Measurements from ENCODE around the gene CNOT1.

Gene CNOT1

GRCh38 chr16:58518980-58519368 is 110.7 kb downstream of the CNOT1 start:
- no peak for DNase-seq (ENCODE audit: low read depth in 2 of 3, low spot score in 2 of 3)

DNA sequence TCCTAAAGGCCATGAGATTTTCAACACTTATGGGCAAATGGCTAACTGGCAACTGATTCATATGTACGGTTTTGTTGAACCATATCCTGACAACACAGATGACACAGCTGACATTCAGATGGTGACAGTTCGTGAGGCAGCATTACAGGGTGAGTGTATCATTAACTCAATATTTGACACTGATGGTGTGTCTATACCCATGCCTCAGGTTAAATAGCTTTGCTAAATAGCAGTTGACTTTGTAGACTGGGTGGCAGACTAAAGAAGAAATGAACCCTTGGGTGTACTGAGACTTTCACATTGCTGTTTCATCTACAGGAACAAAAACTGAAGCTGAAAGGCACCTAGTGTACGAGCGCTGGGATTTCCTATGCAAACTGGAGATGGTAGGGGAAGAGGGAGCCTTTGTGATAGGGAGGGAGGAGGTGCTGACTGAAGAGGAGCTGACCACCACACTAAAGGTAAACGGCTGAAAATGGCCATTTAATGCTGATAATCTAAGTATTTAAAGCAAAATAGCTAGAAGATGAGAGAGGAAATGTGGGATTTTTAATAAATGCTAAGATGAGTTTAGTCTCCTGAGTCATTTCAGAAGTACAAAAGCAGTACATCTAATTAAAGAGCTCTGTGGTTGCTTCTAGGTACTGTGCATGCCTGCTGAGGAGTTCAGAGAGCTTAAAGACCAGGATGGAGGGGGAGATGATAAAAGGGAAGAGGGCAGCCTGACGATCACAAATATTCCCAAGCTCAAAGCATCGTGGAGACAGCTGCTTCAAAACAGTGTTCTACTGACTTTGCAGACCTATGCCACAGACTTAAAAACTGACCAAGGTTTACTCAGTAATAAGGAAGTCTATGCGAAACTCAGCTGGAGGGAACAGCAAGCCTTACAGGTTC is 111.3 kb downstream of the CNOT1 start:
- no peak for DNase-seq (ENCODE audit: low read depth in 2 of 3, low spot score in 2 of 3)

DNA sequence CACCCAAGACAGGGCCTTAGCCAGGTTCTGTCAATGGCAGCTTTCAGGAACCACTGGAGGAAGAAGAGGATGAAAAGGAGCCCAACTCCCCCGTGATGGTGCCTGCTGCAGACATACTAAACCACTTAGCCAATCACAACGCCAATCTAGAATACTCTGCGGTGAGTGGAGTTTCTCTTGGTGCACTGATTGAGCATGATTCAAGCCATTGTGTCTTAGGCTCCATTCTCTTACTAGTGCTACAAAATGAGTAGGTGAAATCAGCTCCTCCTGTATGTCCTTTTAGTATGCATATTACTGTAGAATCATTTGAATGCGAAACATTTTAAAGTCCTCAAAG is 112.9 kb downstream of the CNOT1 start:
- DNase-seq (ENCODE audit: low read depth in 2 of 3, low spot score in 2 of 3), result no peak

DNA sequence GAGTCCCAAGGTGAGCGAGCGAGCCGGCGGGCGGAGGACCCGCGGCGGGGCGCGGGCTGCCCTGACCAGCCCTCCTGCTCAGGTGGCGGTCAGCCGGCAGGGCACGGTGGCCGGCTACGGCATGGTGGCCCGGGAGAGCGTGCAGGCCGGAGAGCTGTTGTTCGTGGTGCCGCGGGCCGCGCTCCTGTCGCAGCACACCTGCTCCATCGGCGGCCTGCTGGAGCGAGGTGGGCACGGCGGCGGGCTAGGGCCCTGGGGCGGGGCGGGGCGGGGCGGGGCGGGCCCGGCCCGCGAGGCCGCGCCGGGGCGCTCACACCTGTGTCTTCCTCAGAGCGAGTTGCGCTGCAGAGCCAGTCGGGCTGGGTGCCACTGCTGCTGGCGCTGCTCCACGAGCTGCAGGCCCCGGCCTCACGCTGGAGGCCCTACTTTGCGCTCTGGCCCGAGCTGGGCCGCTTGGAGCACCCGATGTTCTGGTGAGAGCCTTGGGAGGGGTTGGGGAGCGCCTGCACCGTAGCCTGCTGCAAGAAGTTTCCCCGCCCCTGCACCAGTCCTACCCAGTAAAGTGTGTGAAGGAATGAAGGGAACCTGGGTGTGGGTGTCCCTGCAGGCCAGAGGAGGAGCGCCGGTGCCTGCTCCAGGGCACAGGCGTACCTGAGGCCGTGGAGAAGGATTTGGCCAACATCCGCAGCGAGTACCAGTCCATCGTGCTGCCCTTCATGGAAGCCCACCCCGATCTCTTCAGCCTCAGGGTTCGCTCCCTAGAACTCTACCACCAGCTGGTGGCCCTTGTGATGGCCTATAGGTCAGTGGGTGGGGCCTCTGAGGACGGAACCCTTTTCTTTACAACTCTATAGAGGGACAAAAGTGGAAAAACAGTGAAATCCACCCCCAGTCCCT is 113.5 kb downstream of the CNOT1 start:
- no peak for DNase-seq (ENCODE audit: low read depth in 2 of 3, low spot score in 2 of 3)

- DNase-seq (ENCODE audit: low read depth in 2 of 3, low spot score in 2 of 3), result peak in 2 of 3 experiments; percentile 63 to 64
Observed at GRCh38 chr16:58515125-58515870, 114.3 kb downstream of the CNOT1 start, which contains the start of gene SETD6. Gene SETD6 (plus strand): TSS chr16:58515517. CDS start chr16:58515538, 21 bp downstream.

DNA sequence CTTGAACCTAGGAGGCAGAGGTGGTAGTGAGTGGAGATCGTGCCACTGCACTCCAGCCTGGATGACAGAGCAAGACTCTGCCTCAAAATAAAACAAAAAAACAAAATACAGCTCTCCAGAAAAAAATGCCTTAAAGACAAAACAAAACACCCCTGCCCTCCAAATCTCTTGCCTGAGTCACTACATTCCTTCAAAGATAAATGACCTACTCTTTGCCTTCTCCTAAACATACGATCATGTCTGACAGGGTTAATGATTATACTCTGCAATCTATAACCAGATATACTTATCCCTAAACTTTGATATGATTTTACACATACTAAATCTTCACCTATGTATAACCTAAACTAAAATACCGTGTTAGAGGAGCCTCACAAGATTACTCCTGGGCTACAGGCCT is 115.8 kb downstream of the CNOT1 start:
- no peak for DNase-seq (ENCODE audit: low read depth in 2 of 3, low spot score in 2 of 3)

DNA sequence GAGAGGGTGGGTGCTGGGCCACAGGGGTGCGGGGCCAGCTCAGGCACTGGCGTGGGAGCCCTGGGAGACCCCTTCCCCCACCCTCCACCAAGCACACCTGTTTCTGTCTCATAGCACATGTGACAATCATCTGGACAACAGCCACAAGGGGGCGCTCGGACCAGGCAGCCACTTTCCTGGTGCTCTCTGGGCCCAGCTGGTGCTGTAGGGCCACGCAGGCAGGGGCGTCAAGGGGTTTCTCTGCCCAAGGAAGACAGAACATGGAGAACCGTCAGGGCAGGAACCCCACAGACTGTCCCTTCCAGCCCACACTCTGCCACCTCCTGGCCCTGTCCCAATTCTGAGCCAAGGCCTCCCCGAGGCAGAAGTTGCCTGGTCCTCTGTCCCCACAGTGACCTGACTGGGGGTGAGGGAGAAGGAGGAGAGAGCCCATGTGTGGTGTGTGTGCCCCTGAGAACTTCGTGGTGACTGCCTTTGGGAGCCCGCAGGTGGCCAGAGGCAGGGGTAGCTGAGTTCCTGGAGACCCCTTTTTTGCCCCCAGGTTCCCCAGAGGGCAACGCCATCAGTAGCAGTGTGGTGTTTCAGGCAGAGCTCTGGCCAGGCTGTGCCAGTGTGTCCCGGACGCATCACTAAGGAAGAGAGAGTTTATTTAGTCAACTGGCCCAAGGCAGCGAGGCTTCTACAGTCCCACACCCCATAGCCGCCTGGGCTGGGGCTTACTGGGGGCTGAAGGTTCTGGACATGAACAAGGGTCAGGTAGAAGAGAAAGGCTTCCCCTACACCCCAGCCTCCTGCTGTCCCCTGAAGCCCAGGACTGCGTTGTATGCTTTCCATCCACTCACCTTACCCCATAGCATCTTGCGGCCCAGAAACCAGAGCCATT is 117.5 kb downstream of the CNOT1 start:
- DNase-seq (ENCODE audit: low read depth in 2 of 3, low spot score in 2 of 3), result peak; percentile 44 to 90 (median 89)

GRCh38 chr16:58510776-58511628 is 118.6 kb downstream of the CNOT1 start:
- no peak for DNase-seq (ENCODE audit: low read depth in 2 of 3, low spot score in 2 of 3)

GRCh38 chr16:58510097-58510775 is 119.4 kb downstream of the CNOT1 start:
- DNase-seq (ENCODE audit: low read depth in 2 of 3, low spot score in 2 of 3), result no peak

GRCh38 chr16:58509256-58510096 is 120.2 kb downstream of the CNOT1 start:
- no peak for DNase-seq (ENCODE audit: low read depth in 2 of 3, low spot score in 2 of 3)

DNA sequence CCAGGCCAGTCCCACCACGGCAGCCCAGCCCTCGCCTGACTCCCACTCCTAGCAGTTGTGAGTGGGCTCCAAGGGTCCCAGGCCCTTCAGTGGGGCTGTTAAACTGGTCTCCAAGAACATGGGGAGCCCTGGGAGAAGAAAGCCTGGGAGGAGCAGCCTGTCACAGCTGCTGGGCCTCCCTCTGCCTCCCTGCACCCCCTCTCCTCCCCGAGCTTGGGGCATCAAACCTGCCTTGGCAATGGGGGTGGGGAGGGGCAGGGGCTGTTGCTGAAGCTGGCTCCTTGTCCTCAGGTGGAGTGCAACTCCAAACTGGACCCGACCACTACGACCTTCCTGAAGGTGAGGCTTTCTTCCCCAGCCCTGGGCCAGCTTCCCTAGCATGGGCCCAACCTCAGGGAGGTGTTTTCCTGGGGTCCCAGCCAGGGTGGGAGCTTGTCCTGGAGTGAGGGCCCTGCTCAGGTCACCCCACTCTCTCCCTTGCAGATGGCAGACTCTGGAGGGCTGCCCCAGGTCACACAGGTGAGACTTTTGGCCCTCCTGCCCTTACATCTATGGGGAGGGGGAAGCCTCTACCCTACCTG is 120.9 kb downstream of the CNOT1 start:
- no peak for DNase-seq (ENCODE audit: low read depth in 2 of 3, low spot score in 2 of 3)

- DNase-seq (ENCODE audit: low read depth in 2 of 3, low spot score in 2 of 3), result no peak
Observed at GRCh38 chr16:58507963-58508670, 121.5 kb downstream of the CNOT1 start.

DNA sequence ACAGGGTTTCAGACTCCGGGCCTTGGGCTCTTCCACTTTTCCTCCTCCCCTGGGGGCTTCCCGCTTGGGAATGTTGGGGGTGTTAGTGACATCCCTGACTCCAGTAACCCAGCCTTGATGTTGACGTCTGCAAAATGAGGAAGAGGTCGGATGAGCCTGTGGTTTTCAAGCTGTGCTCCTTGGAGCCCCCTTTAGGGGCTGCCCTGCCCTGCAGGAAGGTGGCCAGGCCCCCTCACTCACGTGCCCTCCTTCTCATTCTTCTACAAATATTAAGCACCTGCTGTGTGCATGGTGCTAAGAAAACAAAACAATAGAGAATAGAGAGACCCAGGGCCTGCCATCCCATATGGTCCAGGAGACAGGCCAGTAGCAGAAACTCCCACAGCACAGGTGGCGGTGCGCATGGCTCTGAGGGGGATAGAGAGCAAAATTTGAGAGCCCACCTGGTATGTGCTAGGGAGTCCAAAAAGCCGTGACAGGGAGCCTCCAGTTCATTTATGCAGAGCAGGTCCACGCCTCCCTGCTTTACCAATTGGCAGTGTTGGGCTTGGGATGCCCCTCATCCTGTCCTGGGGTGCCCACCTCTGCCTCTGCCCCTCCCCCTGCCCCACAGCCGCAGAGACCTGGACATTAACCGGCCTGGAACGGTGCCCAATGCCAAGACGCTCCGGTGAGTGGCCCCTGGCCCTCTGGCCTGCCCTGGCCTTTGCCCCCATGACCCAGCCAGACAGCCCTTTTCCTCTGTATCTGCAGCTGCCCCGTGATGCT is 122.2 kb downstream of the CNOT1 start:
- DNase-seq (ENCODE audit: low read depth in 2 of 3, low spot score in 2 of 3), result no peak

- DNase-seq (ENCODE audit: low read depth in 2 of 3, low spot score in 2 of 3), result no peak
Observed at GRCh38 chr16:58506241-58507194, 123.1 kb downstream of the CNOT1 start.
